ENCODE results near the gene FANCI. TPM values are rescaled to one million over a fixed set of nuclear protein-coding genes. Genes with fewer than 3 reads are reported as not detected.

Gene FANCI
- total and polyA plus RNA-seq, 2 of the 13 experiments (the other 11 are each of a cell fraction or from before 2014, with no cell fraction given) = 15.7 to 68.8 TPM

- TF ChIP-seq, protein P1, sequence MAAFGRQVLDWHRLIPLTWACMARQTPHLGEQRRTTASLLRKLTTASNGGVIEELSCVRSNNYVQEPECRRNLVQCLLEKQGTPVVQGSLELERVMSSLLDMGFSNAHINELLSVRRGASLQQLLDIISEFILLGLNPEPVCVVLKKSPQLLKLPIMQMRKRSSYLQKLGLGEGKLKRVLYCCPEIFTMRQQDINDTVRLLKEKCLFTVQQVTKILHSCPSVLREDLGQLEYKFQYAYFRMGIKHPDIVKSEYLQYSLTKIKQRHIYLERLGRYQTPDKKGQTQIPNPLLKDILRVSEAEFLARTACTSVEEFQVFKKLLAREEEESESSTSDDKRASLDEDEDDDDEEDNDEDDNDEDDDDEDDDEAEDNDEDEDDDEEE (CRISPR knock-in tag; IDR thresholded peaks at IDR 0.05) = peak; percentile 30; the same call in 1 of the 2 replicates
- TF ChIP-seq MTA3 (CRISPR knock-in tag; IDR thresholded peaks at IDR 0.05) (no peak), ZNF883 (CRISPR knock-in tag; IDR thresholded peaks at IDR 0.05; ENCODE audit: not compliant biosample characterization) (peak; percentile 41), NR3C1 (CRISPR knock-in tag; IDR thresholded peaks at IDR 0.05) (no peak), ATF7-NPFF (CRISPR knock-in tag; IDR thresholded peaks at IDR 0.05; ENCODE audit: low read depth) (peak; percentile 80), ARNT2 (CRISPR knock-in tag; IDR thresholded peaks at IDR 0.05; ENCODE audit: low read depth) (peak; percentile 67; the same call in 1 of the 2 replicates), ZNF101 (CRISPR knock-in tag; IDR thresholded peaks at IDR 0.05; ENCODE audit: borderline replicate concordance, low read depth) (no peak), DBP (CRISPR knock-in tag; IDR thresholded peaks at IDR 0.05; ENCODE audit: not compliant biosample characterization) (no peak), KAT8 (CRISPR knock-in tag; IDR thresholded peaks at IDR 0.05) (peak; percentile 42; the same call in 1 of the 2 replicates), ZBTB21 (CRISPR knock-in tag; IDR thresholded peaks at IDR 0.05) (no peak), ZBTB42 (CRISPR knock-in tag; IDR thresholded peaks at IDR 0.05) (no peak), ZBTB20 (CRISPR knock-in tag; IDR thresholded peaks at IDR 0.05; ENCODE audit: borderline replicate concordance, low read depth) (peak; percentile 73; the same call in 1 of the 2 replicates)
- TF ChIP-seq, protein P2, sequence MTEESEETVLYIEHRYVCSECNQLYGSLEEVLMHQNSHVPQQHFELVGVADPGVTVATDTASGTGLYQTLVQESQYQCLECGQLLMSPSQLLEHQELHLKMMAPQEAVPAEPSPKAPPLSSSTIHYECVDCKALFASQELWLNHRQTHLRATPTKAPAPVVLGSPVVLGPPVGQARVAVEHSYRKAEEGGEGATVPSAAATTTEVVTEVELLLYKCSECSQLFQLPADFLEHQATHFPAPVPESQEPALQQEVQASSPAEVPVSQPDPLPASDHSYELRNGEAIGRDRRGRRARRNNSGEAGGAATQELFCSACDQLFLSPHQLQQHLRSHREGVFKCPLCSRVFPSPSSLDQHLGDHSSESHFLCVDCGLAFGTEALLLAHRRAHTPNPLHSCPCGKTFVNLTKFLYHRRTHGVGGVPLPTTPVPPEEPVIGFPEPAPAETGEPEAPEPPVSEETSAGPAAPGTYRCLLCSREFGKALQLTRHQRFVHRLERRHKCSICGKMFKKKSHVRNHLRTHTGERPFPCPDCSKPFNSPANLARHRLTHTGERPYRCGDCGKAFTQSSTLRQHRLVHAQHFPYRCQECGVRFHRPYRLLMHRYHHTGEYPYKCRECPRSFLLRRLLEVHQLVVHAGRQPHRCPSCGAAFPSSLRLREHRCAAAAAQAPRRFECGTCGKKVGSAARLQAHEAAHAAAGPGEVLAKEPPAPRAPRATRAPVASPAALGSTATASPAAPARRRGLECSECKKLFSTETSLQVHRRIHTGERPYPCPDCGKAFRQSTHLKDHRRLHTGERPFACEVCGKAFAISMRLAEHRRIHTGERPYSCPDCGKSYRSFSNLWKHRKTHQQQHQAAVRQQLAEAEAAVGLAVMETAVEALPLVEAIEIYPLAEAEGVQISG (CRISPR knock-in tag; IDR thresholded peaks at IDR 0.05) = peak; percentile 52; the same call in 1 of the 2 replicates
- TF ChIP-seq, protein P3, sequence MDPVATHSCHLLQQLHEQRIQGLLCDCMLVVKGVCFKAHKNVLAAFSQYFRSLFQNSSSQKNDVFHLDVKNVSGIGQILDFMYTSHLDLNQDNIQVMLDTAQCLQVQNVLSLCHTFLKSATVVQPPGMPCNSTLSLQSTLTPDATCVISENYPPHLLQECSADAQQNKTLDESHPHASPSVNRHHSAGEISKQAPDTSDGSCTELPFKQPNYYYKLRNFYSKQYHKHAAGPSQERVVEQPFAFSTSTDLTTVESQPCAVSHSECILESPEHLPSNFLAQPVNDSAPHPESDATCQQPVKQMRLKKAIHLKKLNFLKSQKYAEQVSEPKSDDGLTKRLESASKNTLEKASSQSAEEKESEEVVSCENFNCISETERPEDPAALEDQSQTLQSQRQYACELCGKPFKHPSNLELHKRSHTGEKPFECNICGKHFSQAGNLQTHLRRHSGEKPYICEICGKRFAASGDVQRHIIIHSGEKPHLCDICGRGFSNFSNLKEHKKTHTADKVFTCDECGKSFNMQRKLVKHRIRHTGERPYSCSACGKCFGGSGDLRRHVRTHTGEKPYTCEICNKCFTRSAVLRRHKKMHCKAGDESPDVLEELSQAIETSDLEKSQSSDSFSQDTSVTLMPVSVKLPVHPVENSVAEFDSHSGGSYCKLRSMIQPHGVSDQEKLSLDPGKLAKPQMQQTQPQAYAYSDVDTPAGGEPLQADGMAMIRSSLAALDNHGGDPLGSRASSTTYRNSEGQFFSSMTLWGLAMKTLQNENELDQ (CRISPR knock-in tag; IDR thresholded peaks at IDR 0.05; ENCODE audit: borderline replicate concordance) = peak; percentile 57; the same call in 1 of the 2 replicates
- TF ChIP-seq, protein P4, sequence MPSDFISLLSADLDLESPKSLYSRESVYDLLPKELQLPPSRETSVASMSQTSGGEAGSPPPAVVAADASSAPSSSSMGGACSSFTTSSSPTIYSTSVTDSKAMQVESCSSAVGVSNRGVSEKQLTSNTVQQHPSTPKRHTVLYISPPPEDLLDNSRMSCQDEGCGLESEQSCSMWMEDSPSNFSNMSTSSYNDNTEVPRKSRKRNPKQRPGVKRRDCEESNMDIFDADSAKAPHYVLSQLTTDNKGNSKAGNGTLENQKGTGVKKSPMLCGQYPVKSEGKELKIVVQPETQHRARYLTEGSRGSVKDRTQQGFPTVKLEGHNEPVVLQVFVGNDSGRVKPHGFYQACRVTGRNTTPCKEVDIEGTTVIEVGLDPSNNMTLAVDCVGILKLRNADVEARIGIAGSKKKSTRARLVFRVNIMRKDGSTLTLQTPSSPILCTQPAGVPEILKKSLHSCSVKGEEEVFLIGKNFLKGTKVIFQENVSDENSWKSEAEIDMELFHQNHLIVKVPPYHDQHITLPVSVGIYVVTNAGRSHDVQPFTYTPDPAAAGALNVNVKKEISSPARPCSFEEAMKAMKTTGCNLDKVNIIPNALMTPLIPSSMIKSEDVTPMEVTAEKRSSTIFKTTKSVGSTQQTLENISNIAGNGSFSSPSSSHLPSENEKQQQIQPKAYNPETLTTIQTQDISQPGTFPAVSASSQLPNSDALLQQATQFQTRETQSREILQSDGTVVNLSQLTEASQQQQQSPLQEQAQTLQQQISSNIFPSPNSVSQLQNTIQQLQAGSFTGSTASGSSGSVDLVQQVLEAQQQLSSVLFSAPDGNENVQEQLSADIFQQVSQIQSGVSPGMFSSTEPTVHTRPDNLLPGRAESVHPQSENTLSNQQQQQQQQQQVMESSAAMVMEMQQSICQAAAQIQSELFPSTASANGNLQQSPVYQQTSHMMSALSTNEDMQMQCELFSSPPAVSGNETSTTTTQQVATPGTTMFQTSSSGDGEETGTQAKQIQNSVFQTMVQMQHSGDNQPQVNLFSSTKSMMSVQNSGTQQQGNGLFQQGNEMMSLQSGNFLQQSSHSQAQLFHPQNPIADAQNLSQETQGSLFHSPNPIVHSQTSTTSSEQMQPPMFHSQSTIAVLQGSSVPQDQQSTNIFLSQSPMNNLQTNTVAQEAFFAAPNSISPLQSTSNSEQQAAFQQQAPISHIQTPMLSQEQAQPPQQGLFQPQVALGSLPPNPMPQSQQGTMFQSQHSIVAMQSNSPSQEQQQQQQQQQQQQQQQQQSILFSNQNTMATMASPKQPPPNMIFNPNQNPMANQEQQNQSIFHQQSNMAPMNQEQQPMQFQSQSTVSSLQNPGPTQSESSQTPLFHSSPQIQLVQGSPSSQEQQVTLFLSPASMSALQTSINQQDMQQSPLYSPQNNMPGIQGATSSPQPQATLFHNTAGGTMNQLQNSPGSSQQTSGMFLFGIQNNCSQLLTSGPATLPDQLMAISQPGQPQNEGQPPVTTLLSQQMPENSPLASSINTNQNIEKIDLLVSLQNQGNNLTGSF (CRISPR knock-in tag; IDR thresholded peaks at IDR 0.05) = no peak
Observed at GRCh38 chr15:89358755-89359439, 115.1 kb downstream of the FANCI start (continued).

All from HepG2 (cell line).